Activated CD4-positive, alpha-beta T cell treated with anti-CD3 and anti-CD28 coated beads, Interleukin-2, amount 10 ng/mL, durations not matched to agents 24 days and 14 days (primary cell): Measurements from ENCODE around the gene ACSL5. TPM values are rescaled to one million over a fixed set of nuclear protein-coding genes. Genes with fewer than 3 reads are reported as not detected.

Experiments
- DNase-seq: peaks from one replicate; pipeline ENCODE4 v3.0.0; 2022
- H3K27ac Mint-ChIP-seq: one replicate; pipeline ENCODE4 v1.8.0; 2022; ENCODE audit warnings: mild to moderate bottlenecking, mixed read lengths
- H3K27me3 Mint-ChIP-seq: one replicate; pipeline ENCODE4 v1.8.0; 2022; ENCODE audit warnings: mixed read lengths
- H3K36me3 Mint-ChIP-seq: one replicate; pipeline ENCODE4 v1.8.0; 2022; ENCODE audit warnings: low read depth, mild to moderate bottlenecking, mixed read lengths
- H3K4me1 Mint-ChIP-seq: one replicate; pipeline ENCODE4 v1.8.0; 2021; ENCODE audit warnings: mixed read lengths
- H3K4me3 Mint-ChIP-seq: one replicate; pipeline ENCODE4 v1.8.0; 2022; ENCODE audit warnings: mild to moderate bottlenecking, moderate library complexity, mixed read lengths
- H3K9me3 Mint-ChIP-seq: one replicate; pipeline ENCODE4 v1.8.0; 2021; ENCODE audit warnings: mixed read lengths
- intact Hi-C: fragments of 100-400 bp; cut with micrococcal nuclease; formaldehyde crosslinking; loops from one replicate; pipeline ENCODE4 v1.15.1; 2023
- total RNA-seq: library from RNA; stranded (reverse); gene quantifications from 2 replicates; pipeline ENCODE4 v1.2.3, GENCODE V29; 2022

Gene ACSL5, protein sequence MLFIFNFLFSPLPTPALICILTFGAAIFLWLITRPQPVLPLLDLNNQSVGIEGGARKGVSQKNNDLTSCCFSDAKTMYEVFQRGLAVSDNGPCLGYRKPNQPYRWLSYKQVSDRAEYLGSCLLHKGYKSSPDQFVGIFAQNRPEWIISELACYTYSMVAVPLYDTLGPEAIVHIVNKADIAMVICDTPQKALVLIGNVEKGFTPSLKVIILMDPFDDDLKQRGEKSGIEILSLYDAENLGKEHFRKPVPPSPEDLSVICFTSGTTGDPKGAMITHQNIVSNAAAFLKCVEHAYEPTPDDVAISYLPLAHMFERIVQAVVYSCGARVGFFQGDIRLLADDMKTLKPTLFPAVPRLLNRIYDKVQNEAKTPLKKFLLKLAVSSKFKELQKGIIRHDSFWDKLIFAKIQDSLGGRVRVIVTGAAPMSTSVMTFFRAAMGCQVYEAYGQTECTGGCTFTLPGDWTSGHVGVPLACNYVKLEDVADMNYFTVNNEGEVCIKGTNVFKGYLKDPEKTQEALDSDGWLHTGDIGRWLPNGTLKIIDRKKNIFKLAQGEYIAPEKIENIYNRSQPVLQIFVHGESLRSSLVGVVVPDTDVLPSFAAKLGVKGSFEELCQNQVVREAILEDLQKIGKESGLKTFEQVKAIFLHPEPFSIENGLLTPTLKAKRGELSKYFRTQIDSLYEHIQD
- total RNA-seq: 42.8 and 48.6 TPM in 2 replicates

DNA sequence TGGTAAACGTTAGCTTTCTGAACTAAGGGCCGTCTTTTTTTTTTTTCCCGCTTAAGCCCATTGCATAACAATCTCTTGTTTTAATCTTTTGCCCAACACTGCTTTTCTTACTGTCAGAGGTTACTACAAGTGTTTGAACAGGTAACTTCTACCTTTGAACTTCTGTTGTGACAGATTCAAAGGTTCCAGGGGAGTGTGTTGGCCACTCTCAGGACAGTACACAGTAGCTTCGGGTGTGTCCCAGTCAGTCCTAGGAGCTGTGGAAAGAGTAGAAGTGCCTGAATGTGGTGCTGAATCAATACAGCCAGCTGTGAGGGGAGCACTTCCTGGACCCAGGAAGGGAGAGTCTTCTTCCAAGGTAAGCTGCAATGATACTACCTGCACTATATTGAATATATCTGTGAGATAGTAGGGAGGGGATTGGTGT lies at the start of gene ACSL5:
ACSL5 (plus strand) TSS at position 205 of the 427 bp plus-strand sequence. CDS start 20,831 bp downstream, outside the sequence.
- intact Hi-C loops: no loop called here
- no peak for DNase-seq
- Mint-ChIP-seq H3K9me3 (peaks cover 5% of the 10 kb centered on the region), H3K27ac (peak within 1 kb of the TSS; percentile 100), H3K4me1 (peaks cover 39% of the 10 kb centered on the region), H3K27me3 (no peaks in the 10 kb centered on the region), H3K36me3 (peaks cover 10% of the 10 kb centered on the region), H3K4me3 (peak within 1 kb of the TSS; percentile 100)

DNA sequence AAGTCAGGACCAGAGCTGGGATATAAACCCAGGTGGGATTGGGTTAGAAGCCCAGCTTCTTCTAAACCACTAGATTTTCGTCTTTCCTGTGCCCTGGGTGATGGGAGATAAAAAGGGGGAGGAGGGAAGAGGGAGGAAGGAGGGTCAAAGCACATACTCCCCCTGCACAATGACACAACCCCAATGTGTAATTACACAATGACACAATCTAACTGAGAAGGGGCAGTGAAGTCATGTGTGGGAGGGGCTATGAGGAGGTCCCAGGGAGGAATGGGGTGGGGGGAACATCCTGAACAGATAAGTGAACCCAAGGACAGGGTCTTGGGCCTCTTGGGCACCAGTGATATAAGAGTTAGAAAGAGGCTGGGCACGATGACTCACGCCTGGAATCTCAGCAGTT lies 46.2 kb upstream of the ACSL5 start:
- peaks cover 2% of the 10 kb centered on the region for H3K27me3 Mint-ChIP-seq
- H3K27ac Mint-ChIP-seq: no peak overlapping the region
- H3K4me1 Mint-ChIP-seq: peaks cover 7% of the 10 kb centered on the region
- no peaks in the 10 kb centered on the region for H3K9me3 Mint-ChIP-seq
- intact Hi-C loops: no loop called here
- H3K4me3 Mint-ChIP-seq: no peak overlapping the region
- no peak for DNase-seq
- no peaks in the 10 kb centered on the region for H3K36me3 Mint-ChIP-seq

DNA sequence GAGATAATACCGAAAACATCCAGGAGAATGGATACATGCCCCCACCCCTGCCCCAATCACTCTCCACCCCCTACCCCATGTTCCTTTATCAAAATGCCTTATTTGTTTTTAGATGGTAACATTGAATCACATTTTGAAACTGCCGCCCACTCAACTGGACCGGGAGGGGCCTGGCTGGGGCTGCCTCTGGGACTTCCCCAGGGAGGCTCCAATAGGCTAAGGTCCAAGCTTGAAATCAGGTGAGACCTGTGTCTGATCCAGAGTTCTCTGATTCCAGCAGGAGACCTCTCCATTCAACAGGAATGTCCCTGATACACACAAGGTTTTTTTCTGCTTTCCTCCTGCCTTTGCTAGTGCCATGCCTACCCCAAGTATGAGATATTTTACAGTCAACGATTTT lies 43.8 kb upstream of the ACSL5 start:
- DNase-seq: no peak
- H3K4me1 Mint-ChIP-seq: peaks cover 7% of the 10 kb centered on the region
- H3K4me3 Mint-ChIP-seq: no peak overlapping the region
- no peaks in the 10 kb centered on the region for H3K9me3 Mint-ChIP-seq
- H3K36me3 Mint-ChIP-seq: no peaks in the 10 kb centered on the region
- intact Hi-C loops: loop anchor here (10.0 kb wide), 1 partner anchor 455 kb away; no protein-coding TSS in a partner anchor
- no peak overlapping the region for H3K27ac Mint-ChIP-seq
- H3K27me3 Mint-ChIP-seq: no peaks in the 10 kb centered on the region

DNA sequence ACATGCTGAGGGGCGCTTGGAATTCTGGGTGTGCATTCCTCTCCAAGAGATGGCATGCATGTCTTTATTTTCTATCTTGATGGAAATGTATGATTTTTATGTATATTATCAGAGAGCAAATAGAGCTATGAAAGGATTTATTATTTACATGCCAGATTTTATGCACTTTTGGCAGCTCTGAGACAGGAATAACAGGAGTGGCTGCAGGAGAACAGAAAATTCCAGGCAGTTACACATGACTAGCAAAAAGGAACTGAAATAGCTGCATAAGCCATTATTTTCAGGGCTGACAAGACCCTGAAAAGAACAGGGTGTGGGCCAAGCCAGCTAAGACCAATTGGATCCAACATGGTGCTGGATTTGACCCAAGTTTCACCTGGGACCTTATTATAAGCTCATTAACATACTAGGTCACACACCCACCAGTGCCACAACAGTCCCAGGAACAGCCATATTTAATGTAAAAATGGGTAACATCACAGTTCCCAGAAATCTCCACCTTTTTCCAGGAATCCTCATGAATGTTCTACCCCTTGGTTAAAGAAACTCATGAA lies 43.2 kb upstream of the ACSL5 start:
- peaks cover 7% of the 10 kb centered on the region for H3K4me1 Mint-ChIP-seq
- intact Hi-C loops: loop anchor here (10.0 kb wide), 1 partner anchor 456 kb away; no protein-coding TSS in a partner anchor
- H3K27ac Mint-ChIP-seq: no peak overlapping the region
- H3K36me3 Mint-ChIP-seq: no peaks in the 10 kb centered on the region
- DNase-seq: no peak
- H3K27me3 Mint-ChIP-seq: peaks cover under 1% of the 10 kb centered on the region
- no peak overlapping the region for H3K4me3 Mint-ChIP-seq
- H3K9me3 Mint-ChIP-seq: no peaks in the 10 kb centered on the region

DNA sequence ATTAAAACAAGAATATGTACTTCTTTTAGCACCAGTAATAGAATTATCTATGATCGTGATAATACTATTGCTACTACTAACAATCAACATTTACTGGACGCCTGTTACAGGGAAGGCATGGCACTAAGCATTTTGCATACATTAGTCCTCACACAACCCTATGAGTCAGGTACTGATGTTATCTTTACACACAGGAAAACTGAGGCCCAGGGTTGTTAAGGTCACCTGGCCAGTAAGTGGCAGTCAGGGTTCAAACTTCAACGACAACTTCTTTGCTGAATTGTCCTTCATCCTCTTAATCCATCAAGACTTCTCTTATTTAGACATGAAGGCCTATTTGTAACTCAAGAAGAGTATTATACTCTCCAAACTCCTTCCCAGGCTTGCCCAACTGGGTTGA lies 41.9 kb upstream of the ACSL5 start:
- intact Hi-C loops: loop anchor here (10.0 kb wide), 1 partner anchor 457 kb away; no protein-coding TSS in a partner anchor
- no peak for DNase-seq
- Mint-ChIP-seq H3K9me3 (no peaks in the 10 kb centered on the region), H3K27ac (no peak overlapping the region), H3K4me1 (peaks cover 7% of the 10 kb centered on the region), H3K4me3 (no peak overlapping the region), H3K27me3 (peaks cover 4% of the 10 kb centered on the region), H3K36me3 (no peaks in the 10 kb centered on the region)

DNA sequence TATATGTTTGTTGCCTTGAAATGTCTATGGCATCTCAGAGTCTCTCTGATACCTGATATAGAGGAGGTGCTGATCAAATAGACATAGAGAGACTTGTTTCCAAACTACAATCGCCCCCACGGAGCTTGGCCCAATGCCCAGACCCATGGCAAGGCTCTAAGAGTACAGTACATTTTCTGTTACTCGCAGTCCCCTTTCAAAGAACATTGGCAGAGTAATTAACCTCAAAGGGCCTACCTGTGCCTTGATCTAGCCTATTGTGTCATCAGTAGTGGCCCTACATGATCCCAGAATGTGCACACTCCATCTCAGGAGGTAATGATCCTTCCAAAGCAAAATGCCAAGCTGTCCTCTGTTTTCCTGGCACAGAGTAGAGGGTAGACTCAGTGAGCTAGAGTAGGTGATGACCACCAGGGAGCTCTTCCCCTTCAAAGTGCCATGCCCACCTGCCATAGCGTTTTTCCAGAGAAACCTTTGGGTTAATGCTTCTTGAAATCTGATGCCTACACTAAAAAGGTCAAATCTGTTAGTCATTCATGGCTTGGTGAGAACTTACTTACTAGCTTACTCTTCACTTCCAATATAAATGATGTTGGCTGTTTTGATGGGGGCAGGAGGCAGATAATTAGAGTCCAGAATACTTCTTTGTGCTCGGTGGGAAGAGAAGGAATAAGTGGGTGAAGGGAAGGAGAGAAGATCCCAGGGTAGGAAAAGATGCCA lies 41.2 kb upstream of the ACSL5 start:
- Mint-ChIP-seq H3K27me3 (peaks cover 9% of the 10 kb centered on the region), H3K4me1 (peaks cover 7% of the 10 kb centered on the region), H3K4me3 (no peak overlapping the region), H3K27ac (no peak overlapping the region), H3K36me3 (no peaks in the 10 kb centered on the region), H3K9me3 (no peaks in the 10 kb centered on the region)
- intact Hi-C loops: loop anchor here (10.0 kb wide), 1 partner anchor 458 kb away; no protein-coding TSS in a partner anchor
- DNase-seq: no peak

DNA sequence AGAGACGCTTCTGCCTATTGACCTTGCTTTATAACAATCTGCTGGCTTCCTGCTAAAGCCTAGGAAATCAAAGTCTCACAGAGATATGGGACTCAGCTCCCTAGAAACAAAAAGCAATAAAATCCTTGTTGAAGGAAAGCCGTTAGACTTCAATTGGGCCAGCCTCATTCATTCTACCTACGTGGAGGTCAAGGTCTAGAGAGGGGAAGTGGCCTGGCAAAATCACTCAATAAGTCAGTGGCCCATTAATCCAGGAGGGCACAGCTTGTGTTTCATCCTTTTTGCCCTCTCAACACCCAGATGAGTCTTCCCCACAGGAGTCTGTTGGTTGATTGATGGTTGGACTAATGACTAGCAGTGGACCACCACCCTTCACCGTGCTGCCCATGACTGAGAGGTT lies 40.5 kb upstream of the ACSL5 start:
- H3K27me3 Mint-ChIP-seq: peaks cover 9% of the 10 kb centered on the region
- no peak for DNase-seq
- intact Hi-C loops: loop anchor here (10.0 kb wide), 1 partner anchor 459 kb away; no protein-coding TSS in a partner anchor
- H3K27ac Mint-ChIP-seq: no peak overlapping the region
- H3K9me3 Mint-ChIP-seq: no peaks in the 10 kb centered on the region
- peaks cover 7% of the 10 kb centered on the region for H3K4me1 Mint-ChIP-seq
- no peak overlapping the region for H3K4me3 Mint-ChIP-seq
- no peaks in the 10 kb centered on the region for H3K36me3 Mint-ChIP-seq

DNA sequence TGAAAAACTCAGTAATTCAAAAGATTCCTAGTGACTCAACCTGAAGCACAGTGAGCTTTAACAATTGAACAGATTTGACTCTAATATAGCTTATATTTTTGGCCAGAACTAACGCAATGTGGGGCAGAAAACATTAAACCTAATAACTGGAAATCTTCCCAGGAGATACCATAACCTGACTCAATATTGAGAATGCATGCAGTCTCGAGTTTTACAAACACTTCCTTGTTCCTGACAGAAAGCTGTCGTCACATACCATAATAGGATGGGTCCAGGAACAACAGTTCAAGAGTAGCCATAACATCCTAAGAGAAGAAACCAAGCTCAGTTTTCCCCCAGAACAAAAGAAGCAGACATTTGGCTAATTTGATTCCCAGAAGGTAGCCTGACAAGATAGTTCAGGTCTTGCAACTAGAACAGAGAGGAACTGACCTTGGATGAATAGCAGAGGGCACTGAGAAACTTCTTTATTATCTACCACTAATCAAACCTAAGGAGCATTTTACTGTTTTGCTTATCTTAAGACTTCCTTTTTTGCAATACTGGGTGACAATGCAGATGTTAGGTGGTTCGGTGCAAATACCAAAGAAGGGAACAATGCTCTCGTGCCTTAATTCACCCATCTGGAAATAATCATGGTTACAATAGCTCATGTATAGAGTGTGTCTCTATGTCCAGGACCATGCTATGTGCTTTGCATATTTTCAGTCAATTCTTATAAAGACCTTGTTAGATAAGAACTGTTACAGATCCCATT lies 38.6 kb upstream of the ACSL5 start:
- DNase-seq: no peak
- no peak overlapping the region for H3K4me3 Mint-ChIP-seq
- H3K9me3 Mint-ChIP-seq: no peaks in the 10 kb centered on the region
- no peak overlapping the region for H3K27ac Mint-ChIP-seq
- H3K4me1 Mint-ChIP-seq: peaks cover 5% of the 10 kb centered on the region
- H3K36me3 Mint-ChIP-seq: no peaks in the 10 kb centered on the region
- intact Hi-C loops: loop anchor here (10.0 kb wide), 1 partner anchor 460 kb away; no protein-coding TSS in a partner anchor
- peaks cover 9% of the 10 kb centered on the region for H3K27me3 Mint-ChIP-seq

DNA sequence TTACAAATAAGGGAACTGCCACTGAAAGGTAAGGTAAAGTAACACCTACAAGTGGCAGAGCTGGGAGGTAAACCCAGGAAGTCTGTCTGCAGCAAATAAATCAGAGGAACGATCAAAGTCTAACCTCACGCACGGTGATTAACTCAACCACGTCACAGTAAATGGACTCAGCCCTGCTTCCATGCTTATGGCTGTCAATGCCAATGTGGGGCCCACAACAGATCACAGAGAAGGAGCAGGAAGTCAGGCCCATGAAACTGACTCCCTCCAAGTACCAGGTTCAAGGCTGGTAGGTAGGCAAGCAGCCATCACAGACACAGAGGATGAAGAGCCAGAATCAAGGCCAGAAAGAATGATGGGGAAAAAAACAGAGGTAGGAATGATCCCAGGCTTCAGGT lies 38.0 kb upstream of the ACSL5 start:
- H3K4me1 Mint-ChIP-seq: peaks cover 3% of the 10 kb centered on the region
- intact Hi-C loops: loop anchor here (10.0 kb wide), 1 partner anchor 461 kb away; no protein-coding TSS in a partner anchor
- no peak overlapping the region for H3K27ac Mint-ChIP-seq
- DNase-seq: no peak
- no peaks in the 10 kb centered on the region for H3K9me3 Mint-ChIP-seq
- peaks cover 9% of the 10 kb centered on the region for H3K27me3 Mint-ChIP-seq
- H3K36me3 Mint-ChIP-seq: no peaks in the 10 kb centered on the region
- no peak overlapping the region for H3K4me3 Mint-ChIP-seq

DNA sequence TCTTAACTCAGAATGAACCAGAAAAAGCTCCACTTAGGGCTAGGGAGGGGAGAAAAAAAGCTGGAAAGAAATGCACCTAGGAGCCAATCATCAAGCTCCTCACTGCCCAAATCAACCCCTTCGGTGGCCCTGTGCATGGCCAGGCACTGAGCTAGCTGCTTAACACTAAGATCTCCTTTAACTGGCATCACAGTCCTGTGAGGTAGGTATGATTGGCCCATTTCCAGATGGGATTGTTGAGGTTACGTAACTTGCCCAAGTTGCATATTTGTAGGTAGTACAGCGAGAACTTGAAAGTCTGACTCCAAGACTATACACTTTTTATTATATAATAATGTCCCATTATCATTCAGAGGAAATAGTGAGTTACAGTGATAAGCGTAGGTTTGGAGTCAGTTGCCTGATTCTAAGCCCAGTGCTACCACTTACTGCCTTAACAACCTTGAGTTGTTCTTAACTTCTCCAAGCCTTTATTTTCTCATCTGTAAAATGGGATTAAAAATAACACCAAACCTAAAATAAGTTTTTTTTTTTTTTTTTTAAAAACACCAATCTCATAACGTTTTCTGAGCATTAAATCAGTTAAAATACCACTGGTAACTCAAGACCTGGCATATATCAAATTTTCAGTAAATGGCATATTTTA lies 37.2 kb upstream of the ACSL5 start:
- Mint-ChIP-seq H3K27ac (no peak overlapping the region), H3K9me3 (no peaks in the 10 kb centered on the region), H3K4me1 (no peaks in the 10 kb centered on the region), H3K27me3 (peaks cover 9% of the 10 kb centered on the region), H3K4me3 (no peak overlapping the region), H3K36me3 (no peaks in the 10 kb centered on the region)
- intact Hi-C loops: loop anchor here (10.0 kb wide), 1 partner anchor 462 kb away; no protein-coding TSS in a partner anchor
- DNase-seq: no peak

DNA sequence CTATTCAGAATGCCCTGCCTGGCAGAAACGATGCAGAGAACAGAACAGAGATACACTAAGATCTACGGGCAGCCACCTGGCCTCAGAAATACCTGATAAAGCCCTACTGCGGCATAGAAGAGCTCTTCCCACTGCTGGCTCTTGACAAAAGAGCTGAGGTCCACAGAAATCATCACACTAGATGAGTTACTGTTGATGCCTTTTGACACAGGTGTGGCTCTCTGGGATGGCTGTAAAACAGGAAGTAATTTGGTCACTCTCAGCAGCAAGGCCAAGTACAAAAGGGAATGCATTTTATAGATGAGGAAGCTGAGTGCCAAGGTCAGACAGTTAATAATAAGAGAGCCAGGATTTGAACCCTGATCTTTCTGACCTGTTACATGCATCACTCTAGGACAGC lies 35.0 kb upstream of the ACSL5 start:
- Mint-ChIP-seq H3K4me1 (no peaks in the 10 kb centered on the region), H3K9me3 (no peaks in the 10 kb centered on the region), H3K4me3 (no peak overlapping the region), H3K27me3 (peaks cover 9% of the 10 kb centered on the region), H3K27ac (no peak overlapping the region), H3K36me3 (no peaks in the 10 kb centered on the region)
- no peak for DNase-seq
- intact Hi-C loops: loop anchor here (10.0 kb wide), 1 partner anchor 464 kb away; no protein-coding TSS in a partner anchor

DNA sequence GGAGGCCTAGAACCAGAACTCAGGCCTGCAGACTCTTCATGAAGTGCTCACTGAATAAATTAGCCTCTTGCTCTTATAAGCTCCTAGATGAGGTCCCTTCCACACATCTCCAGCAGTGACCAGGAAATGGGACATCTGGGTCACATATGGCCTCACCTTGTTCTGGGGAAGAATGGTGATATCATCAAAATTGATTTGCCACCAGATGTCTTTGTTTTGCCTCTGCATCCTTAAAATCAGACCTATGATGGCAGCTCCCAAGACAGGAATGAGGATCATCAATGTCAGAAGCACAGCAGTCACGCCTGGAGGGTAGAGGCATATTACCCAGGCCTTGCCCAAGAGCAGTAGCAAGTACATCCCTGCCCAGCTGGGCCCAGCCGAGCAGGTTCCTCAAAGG lies 33.3 kb upstream of the ACSL5 start:
- DNase-seq: no peak
- no peaks in the 10 kb centered on the region for H3K4me1 Mint-ChIP-seq
- H3K27me3 Mint-ChIP-seq: peaks cover 9% of the 10 kb centered on the region
- intact Hi-C loops: no loop called here
- no peak overlapping the region for H3K4me3 Mint-ChIP-seq
- no peaks in the 10 kb centered on the region for H3K36me3 Mint-ChIP-seq
- no peaks in the 10 kb centered on the region for H3K9me3 Mint-ChIP-seq
- no peak overlapping the region for H3K27ac Mint-ChIP-seq
